HT1080 (cell line): ENCODE results near the gene AATK. TPM values are rescaled to one million over a fixed set of nuclear protein-coding genes. Genes with fewer than 3 reads are reported as not detected.
A peak's percentile ranks its signal among the peaks of the same experiment; 100 is the strongest.

ENCODE experiments used
- DNase-seq: peaks from one replicate; pipeline ENCODE4 v3.0.0-alpha.2; 2015; ENCODE audit warnings: low read depth
- total RNA-seq: library from RNA; depleted of rRNA; stranded (reverse); fragments of >200 nt; shearing (Covaris generic); gene quantifications from 2 replicates; pipeline ENCODE4 v1.2.3, GENCODE V29; 2014

Gene AATK
- total RNA-seq, 1 experiment from 2014 or later: 0.02 TPM

DNA sequence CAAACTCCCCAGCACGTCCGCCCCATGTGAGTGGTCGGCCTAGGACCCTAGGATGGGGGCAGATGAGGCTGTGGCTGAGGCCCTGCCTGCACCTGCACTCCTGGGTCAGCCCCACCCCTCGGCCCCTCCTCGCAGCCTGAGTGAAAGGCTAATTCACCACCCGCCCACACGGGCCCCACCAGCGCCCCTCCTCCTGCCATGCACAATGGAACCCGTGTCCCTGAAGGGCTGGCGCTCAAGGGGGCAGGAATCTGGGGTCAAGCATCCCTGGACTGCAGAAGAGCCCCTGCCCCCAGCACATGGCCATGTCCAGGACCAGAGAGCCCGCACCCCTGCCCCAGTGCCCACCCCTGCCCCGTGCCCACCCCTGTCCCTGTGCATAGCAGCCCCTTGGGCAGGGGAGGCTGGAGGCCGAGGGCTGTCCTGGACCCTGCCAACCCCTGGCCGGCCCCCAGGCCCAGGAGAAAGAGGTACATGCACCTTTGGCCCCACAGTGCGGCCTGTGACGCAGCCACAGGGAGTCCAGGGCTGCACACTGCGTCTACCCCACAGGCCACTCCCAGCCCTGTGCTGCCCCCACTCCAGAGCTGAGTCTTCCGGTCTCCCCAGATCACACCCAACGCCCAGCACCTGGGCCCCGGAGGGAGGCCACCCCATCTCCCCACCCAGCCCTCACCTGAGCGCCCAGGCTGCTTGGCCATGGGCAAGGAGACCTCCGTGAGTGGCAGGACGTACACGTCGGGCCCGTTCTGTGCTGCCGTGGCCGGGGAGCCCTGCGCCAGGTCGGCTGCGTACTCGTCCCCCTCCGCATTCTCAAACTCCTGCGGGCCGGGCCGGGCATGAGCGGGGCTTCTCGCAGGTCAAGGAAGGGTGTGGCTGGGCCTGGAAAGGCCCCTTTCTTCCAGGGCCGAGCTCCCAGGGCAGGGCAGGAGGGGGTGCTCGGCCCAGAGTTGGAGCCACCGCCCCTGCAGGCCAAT lies 35.3 kb downstream of the AATK start:
- no peak for DNase-seq

DNA sequence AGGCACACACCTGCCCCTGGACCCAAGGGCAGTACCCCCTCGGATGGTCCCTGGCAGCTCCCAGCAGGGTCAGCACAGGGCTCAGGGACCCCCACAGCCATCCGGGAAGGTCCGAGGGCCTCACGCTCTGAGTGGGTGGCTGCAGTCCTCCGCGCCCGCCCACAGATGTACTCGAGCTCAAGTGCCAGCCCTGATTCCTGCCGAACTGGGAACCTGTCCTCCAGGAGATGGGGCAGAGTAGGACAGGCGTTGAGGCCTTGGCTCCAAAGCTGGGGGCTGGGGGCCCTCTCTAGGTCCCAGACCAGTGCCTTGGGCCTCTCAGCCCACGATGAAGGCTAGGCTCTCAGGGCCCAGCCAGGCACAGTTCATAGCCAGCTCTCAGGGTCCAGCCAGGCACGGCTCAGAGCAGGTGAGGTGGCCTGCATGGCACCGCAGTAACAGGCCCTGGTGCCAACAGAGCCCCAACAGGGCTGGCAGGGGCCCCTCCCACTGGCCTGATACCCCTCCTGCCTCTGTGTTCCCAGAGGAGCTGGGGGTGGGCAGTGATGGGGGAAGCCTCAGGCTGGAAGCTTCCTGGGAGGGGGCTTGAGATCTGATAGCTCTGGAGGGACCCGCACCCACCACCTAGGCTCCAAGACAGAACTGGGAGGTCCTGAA lies 36.2 kb downstream of the AATK start:
- DNase-seq: no peak

DNA sequence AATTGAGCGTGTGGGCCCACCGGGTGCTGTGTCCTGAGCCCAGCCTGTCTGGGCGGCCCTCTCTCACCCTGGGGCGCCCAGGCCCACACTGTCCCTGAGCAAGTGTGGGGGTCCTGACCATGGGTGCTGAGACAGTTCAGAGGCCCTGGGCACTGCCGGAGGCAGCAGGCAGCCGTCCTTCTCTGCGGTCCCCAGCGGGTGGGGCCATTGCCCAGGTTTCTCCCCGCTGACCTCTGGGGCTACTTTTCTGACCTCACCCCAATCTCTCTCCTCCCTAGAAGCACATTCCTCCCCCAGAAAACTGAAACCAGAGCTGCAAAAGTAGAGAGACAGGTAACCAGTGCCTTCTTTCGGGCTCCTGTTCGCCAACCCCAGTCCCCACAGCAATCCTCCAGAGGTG lies 36.7 kb downstream of the AATK start:
- no peak for DNase-seq

DNA sequence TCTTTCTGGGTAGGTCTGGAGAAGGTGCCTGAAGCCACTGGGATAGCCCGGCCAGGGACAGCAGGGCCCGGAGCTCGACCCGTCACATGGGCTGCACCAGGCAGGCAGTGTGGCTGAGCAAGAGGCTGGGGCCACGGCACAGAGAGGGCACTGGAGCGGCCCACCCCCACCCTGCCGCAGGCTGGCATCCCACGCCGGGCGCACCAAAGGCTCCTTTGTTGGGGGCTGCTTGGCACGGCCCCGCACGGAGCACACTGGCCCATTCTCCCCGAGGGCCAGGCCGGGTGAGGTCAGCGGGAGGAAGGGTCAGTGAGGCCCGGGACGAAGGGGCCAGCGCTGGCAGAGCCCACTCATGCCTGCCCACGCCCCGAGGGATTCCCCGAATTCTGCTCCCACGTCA lies 37.2 kb downstream of the AATK start:
- no peak for DNase-seq

DNA sequence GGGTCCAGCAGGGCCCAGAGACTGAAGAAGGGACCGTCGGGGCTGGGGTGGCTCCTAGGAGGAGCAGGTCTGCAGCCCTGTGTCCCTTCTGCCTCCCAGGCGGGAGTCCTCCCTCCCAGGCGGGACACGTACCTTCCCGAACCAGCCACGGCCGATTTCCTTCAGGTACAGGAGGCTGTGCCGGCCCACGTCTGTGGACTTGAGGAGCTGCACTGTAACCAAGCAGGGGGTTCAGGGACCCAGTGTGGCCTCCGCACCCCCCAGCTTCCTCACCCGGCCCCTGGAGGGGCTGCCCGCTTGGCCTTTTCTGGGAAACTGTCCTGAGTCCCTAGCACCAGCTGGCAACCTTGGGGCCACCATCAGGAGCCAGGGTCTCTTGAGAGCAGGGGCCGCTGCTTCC lies 37.7 kb downstream of the AATK start:
- no peak for DNase-seq

DNA sequence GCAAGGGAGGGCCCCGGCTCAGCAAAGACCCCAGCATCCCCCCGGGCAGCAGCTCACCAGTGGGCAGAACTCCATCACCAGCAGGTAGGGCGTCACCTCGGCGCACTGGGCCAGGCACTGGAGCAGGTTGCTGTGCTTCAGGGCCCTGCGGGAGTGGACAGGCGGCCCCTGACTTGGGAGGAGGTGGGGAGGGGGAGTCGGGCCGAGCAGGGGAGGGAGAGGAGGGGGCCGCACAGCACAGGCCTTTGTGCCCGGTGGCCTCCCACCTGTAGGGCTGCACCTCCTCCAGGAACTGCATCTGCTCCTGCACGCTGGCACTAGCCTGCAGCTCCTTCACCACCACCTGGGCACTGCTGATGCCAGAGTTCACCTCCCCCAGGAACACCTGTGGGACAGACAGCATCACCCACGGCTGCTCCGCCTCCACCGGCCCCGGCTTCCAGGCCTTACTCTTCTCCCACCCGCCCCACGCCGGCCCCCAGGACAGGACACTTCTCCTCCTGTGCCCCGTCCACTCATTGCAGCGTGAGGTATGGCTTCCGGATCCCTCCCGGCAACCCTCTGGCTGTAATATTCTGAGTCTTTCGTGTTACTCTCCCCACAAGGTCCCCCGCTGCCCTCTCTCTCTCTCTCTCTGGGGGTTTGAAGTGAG lies 38.4 kb downstream of the AATK start:
- no peak for DNase-seq

DNA sequence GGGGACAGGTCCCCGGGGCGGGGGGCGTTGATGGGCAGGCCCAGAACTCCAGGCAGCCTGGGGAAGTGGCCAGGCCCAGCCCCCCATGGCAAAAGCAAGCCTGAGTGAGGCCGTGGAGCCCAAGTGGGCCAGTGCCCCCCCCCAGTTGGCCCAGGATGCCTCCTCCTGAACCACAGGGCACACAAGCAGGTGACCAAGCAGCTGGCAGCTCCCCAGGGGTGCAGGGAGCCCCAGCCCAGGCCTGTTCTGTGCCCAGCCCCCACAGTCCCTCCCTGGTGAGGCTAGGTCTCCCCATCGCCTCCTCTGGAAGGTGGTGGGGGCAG lies 38.9 kb downstream of the AATK start:
- DNase-seq: no peak

DNA sequence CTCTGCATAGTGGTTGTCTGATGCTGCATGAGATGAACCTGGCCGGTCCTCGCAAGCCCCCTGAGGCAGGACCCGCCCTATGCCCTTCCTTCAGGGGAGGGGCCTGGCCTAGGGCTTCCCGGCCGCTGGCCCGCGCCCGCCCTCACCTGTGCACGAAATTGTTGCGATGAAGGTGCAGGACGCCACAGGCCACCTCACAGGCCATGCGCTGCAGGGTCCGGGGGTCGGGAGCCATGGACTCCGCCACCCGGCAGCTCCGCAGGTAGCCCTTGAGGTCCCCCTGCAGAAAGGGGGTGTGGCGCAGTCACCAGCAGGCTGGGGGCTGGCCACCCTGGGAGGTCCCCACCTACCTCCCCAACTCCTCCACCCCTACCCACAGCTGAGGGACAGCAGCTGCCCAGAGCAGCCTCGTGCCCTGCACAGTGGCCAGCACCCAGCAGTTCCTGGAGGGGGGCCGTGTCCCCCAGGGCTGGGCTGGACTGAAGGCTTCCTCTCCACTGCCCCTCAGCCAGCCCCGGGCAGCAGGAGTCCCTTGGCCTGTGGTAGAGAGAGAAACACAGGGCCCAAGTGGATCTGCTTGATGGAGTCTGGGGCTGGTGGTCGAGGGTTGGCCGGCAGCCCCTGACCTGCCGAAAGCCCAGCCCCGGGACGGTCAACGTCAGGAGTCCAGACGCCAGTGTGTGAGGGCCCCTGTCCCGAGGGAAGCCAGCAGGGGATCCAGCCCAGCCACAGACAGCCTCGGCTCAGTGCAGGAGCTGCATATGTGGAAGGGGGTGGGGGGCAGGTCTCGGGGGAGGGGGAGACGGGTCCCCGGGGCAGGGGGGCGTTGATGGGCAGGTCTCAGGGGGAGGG lies 39.5 kb downstream of the AATK start:
- no peak for DNase-seq

DNA sequence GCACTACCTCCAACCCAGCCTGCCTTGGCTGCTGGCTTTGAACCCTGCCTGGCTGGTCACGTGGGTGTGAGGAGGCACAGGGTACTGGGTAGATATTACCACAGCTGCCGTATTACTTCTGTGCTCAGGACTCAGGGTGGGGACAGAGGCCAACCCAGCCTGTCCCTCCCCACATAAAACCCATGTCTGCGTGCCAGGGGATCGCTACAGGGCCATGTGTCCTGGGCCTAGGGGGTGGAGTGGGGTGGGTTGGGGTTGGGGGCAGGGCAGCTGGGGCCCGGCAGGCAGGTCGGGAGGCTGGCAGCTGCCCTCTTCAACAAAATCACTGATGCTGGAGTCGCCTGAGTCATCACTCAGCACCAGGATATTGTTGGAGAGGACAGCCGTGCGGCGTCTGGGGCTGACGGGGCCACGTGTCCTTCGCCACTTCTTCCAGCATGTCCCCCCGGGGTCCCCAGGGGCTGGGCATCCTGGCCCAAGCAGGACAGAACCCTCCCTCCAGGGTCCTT lies 40.4 kb downstream of the AATK start:
- DNase-seq: no peak

DNA sequence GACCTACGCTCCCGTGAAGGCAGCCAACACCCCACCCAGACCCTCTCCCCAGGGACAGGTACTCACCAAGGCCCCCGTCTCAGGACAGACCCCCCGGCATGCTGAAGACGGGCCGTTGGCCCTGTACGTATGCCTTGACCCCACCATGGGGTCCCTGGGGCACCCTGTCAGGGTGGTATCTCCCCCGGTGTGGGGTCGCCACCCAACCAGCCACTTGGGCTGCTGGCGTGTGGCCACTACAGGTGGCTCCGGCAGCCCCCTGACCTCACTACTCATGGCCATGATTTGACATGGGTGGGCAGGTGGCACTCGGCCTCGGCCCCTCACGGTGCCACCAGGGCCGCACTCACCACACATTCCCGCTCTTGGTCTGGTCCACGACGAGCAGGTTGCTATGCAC lies 41.6 kb downstream of the AATK start:
- no peak for DNase-seq

DNA sequence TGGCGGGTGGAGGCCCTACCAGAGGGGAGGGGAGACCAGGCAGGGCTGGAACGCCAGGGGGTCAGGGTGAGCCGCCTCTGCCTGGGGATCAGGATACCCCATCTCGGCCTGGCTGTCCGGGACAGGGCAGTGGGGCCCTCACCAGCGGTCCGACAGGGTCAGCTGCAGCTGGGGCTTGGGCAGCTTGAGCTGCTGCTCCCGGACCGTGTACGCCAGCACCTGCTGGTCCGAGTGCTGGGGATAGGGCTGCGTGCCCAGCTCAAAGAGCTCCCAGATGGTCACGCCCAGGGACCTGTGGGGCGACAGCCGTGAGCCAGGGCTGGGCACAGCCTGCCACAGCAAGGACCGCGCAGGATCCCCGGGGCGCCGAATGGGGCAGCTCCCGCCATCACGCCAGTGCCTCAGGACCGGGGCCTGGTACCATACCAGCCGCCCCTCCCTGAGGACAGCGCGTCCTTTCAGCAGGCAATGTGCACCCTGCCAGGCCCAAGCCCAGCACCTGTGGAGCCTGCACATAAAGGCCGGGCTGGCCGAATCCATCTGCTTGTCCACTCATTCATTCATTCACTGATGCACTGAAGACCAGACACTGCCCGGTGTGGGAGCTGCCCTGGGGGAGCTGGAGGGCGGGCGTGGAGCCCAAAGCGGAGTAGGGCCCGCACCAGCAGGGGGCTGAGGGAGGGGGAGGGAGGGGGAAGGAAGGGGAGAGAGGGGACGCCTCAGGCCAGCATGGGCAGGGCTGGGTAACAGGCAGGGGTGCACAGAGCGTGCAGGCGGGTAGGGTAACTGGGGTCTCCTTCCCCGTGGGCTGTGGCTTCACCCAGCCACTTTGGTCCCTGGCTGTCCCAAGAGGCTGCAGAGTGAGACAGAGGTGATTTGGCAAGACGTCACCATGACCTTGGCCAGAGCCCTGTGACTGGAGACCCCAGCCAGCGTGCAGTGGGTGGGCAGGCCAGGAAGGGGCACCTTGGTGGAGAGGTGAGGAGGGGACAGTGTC lies 42.7 kb downstream of the AATK start:
- no peak for DNase-seq

DNA sequence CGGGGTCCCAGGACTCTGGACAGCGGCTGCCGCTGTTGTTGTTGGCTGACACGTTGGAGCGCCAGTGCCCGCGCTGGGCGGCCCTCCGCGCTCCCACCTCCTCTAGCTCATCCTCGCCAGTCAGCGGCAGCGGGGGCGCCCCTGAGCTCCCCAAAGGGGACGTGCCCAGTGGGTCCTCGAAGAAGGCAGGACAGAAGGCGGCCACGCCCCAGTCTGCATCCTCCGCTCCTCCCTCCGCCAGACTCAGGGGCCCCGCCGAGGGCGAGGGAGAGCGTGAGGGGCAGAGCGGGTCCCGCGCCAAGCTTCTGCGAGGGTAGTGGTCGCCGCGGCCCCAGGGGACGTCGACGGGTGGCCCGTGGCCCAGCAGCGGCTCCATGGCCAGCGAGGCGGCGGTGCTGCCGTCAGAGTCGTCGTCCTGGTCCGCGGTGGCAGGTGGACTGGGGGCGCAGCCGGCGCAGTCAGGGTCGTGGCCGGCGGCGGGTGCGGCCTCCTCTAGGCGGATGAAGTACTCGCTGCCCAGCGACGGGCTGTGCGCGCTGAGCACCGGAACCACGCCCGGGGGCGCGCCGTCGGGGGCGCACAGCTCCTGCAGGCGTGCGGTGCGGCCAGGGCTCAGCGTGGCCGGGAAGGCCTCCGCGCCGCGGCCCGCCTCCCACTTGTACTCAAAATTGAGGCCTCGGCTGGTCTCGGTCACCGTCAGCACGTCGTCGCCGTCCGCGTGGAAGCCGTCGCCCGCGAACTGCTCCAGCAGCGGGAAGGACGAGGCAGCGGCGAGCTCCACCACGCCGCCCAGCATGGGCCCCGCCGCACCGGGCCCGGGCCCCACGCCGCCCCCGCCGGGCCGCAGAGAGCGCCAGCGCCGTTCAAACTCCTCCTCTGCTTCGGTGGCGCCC lies 43.9 kb downstream of the AATK start:
- DNase-seq: no peak

DNA sequence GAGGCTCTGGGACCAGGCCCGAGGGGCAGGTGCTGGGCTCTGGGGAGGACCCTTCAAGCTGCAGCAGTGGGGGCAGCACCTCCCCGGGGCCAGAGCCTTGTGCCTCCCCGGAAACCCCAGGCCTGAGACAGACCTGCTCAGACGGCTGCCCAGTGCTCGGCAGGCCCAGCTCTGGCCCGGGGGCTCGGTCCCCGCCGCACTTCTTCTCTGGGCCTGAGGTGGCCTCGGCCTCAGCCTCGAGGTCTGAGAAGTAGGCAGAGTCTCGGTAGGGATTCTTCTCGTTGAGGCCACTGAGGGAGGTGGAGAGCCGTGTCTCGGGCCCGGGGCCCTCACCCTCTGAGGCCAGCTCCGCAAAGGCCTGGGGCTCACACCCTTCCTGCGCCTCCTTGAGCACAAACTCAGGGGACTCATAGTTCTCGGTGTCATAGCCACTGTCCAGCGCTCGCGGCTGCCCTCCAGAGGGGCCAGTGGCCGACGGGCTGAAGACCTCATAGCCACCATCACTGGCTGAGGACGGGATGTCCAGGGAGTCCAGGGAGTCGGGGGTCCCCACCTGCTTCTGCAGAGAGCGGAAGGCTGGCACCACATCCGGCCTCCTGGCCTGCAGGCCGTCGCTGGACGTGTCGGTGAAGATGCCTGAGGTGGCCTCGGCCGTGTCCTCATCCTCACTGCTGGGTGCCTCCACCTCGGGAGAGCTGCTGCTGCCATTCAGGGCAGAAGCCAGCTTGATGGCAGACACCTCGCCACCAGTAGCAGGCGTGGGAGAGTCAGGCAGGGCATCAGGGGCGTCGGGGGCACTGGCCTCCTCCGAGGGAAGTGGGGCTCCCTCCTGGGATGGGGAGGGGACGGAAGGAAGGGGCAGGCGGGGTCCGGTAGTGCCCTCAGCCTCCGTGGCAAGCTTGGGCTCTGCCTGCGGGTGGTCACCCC lies 45.1 kb downstream of the AATK start:
- DNase-seq: no peak

DNA sequence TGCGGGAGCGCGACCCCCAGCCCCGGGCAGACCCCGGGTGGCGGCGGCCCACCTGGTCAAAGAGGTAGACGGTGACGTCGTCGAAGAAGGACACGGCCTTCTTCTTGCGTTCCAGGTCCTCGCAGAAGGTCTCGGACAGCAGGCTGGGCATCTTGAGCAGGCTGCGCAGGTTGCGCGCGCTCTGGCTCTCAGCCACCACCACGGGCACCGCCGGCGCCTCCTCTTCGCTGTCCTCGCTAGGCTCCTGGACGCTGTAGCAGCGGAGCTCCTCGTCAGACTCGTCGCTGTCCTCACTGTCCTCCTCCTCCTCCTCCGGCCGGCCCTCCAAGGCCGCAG lies 45.9 kb downstream of the AATK start:
- DNase-seq: no peak

DNA sequence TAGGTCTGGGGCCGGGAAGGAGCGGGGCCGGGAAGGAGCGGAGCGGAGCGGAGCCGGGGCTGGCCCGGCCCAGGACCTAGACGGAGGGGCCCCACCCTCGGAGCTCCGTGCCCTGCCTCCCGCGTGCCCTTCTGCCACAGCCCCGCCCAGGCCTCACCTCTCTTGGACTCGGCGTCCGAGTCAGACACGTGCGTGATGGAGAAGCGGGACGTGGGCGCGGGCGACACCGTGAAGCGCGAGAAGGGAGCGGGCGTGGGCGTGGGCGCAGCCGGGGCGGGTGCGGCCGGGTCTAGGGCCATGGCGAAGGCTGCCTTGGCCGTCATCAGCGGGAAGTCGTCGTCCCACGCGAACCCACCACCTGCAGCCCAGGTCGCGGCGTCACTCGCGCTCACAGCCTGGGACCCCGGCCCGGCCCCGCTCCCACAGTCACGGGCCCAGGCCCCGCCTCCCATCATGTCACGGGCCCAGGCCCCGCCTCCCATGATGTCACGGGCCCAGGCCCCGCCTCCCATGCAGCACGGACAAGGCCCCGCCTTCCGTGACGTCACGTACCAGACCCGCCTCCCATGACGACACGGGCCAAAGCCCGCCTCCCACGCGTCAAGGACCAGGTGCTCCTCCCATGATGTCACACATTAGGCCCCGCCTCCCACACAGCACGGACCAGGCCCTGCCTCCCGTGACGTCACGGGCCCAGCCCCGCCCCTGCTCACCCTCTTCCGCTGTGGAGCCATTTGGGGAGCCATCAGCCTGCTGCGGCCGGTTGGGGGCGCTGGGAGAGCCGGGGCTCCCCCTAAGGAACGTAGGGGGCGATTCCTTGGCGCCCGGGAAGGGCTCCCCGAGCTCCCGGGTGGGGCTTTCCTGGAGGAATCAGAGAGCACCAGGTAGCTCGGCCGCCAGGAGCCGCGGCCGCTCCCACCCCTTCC lies 46.5 kb downstream of the AATK start:
- DNase-seq: peak; percentile 63

DNA sequence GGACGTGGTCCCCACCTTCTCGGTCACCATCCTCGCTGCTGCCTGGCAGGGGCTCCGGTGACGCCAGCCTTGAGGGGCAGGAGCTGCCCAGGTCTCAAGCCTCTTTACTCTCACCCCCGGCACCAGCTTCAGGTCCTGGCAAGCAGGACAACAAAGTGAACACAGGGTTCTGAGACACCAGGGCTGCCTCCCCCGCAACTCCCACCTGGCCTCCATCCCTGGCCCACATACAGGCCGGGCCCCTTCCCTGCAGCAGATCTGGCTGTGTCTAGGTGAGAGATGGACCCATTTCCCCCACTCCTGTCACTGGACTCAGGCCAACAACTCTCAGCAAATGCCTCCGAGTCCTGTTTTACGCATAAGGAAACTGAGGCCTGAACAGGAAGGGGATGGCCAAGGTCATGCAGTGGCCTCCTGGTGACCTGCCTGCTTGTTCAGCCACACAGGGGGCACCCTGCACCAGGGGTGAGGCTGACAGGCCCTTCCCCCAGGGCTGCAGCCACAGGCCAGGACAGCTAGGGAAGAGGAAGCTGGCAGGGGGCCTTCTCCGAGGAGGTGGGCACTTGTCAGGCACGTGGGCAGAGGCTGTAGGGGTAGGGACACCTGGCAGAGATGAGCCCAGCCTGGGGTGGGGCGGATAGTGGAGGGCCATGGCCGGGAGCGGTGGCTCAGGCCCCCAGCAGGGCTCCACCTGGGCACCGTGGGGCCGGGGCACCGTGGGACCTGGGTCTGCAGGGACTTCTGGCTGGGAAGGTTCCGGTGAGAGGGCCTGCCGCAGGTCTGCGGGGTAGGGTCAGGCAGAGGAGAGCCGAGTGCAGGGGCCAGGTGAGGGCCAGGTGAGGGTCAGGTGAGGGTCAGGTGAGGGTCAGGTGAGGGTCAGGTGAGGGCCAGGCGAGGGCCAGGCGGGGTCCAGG lies 47.5 kb downstream of the AATK start:
- DNase-seq: no peak
